ACC112 (cell line): ENCODE results near the gene NPAS2.

Experiments used
- H2AFZ ChIP-seq: fragments of 200-600 bp; sonication (generic); one replicate; pipeline ENCODE4 v1.6.0; 2017; ENCODE audit warnings: antibody characterized with exemption, low read length; ENCODE audit not compliant: unreplicated experiment
- H3K27ac ChIP-seq: fragments of 200-600 bp; sonication (generic); 2 replicates; pipeline ENCODE4 v1.5.1; 2014; ENCODE audit warnings: low read depth, mild to moderate bottlenecking, antibody characterized with exemption, low read length, moderate library complexity
- H3K27me3 ChIP-seq: fragments of 200-600 bp; sonication (generic); 2 replicates; pipeline ENCODE4 v1.6.1; 2014; ENCODE audit warnings: mild to moderate bottlenecking, antibody characterized with exemption, low read length, moderate library complexity, mixed read lengths; ENCODE audit not compliant: insufficient read depth
- H3K36me3 ChIP-seq: fragments of 200-600 bp; sonication (generic); 2 replicates; pipeline ENCODE4 v1.6.1; 2016; ENCODE audit warnings: mild to moderate bottlenecking, antibody characterized with exemption, low read length, moderate library complexity, mixed read lengths; ENCODE audit not compliant: insufficient read depth
- H3K4me1 ChIP-seq: fragments of 200-600 bp; sonication (generic); one replicate; pipeline ENCODE4 v1.6.1; 2016; ENCODE audit warnings: low read length, mixed read lengths; ENCODE audit not compliant: insufficient read depth, unreplicated experiment, control insufficient read depth
- H3K4me3 ChIP-seq: fragments of 200-600 bp; sonication (generic); 2 replicates; pipeline ENCODE4 v1.5.1; 2014; ENCODE audit warnings: mild to moderate bottlenecking, low read depth, low read length
- H3K79me2 ChIP-seq: fragments of 200-600 bp; sonication (generic); one replicate; pipeline ENCODE4 v1.6.0; 2016; ENCODE audit warnings: low read length; ENCODE audit not compliant: control insufficient read depth, unreplicated experiment, insufficient read depth

The NPAS2 gene

DNA sequence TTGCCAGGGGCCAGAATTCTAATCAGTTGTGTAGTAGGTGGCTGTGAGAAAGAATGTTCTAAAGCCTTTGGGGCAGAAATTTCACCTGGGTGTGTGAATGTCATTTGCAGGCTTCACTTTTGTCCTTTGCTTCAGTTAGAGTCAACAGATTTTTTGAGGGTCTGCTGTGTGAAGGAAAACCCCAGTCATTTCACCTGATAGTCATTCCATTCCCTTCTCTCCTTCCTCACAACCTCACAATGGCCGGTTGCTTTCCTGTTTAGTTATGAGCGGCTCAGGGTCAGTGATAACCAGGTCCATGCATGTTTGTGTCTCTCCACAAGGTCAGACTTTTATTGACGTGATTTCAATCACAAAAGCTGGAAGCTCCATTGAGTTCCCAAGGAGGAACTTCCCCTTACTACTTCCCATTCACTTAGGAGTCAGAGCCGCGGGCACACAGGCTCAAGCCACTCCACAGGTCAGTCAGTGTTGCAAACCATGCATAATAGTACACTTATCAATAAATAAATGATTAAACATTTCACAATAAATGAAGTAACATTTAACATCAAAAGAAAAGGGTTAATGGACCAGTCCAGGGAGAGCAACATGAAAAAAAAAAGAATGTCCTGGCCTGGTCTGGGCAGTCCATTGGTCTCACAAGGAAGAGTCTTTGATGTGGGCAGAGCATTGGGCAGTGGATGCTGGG, 74.3 kb downstream of the NPAS2 start:
- H3K36me3 ChIP-seq, result no peaks in the 10 kb centered on the region
- no peak overlapping the region for H3K27ac ChIP-seq
- no peak overlapping the region for H2AFZ ChIP-seq
- H3K27me3 ChIP-seq, result no peaks in the 10 kb centered on the region
- no peaks in the 10 kb centered on the region for H3K79me2 ChIP-seq
- no peak overlapping the region for H3K4me3 ChIP-seq
- peaks cover 36% of the 10 kb centered on the region for H3K4me1 ChIP-seq

DNA sequence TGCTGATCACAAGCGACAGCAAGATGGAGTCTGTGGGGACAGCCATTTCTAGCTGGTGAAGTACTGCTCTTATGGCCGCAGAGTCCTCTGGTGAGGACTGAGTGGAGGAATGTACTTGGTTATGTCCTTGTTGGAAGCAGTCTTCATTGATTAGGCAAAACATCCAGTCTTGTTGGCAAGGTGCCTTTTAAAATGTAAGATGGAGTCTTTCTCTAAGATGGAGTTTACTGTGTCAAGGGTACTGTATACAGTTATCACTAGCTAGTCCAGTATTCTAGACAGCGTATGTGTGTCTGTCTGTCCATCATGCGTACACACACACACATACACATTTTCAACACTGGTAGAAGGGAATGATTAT, 74.8 kb downstream of the NPAS2 start:
- Histone ChIP-seq H3K4me1 (peaks cover 41% of the 10 kb centered on the region), H3K36me3 (no peaks in the 10 kb centered on the region), H3K27ac (no peak overlapping the region), H3K4me3 (no peak overlapping the region), H3K27me3 (no peaks in the 10 kb centered on the region), H2AFZ (no peak overlapping the region), H3K79me2 (no peaks in the 10 kb centered on the region)

- H3K4me1 ChIP-seq, result peaks cover 47% of the 10 kb centered on the region
- no peaks in the 10 kb centered on the region for H3K27me3 ChIP-seq
- H3K27ac ChIP-seq, result no peak overlapping the region
- H3K79me2 ChIP-seq, result no peaks in the 10 kb centered on the region
- H3K4me3 ChIP-seq, result no peak overlapping the region
- H2AFZ ChIP-seq, result no peak overlapping the region
- no peaks in the 10 kb centered on the region for H3K36me3 ChIP-seq
Measured at GRCh38 chr2:100895402-100895801, 75.5 kb downstream of the NPAS2 start.

DNA sequence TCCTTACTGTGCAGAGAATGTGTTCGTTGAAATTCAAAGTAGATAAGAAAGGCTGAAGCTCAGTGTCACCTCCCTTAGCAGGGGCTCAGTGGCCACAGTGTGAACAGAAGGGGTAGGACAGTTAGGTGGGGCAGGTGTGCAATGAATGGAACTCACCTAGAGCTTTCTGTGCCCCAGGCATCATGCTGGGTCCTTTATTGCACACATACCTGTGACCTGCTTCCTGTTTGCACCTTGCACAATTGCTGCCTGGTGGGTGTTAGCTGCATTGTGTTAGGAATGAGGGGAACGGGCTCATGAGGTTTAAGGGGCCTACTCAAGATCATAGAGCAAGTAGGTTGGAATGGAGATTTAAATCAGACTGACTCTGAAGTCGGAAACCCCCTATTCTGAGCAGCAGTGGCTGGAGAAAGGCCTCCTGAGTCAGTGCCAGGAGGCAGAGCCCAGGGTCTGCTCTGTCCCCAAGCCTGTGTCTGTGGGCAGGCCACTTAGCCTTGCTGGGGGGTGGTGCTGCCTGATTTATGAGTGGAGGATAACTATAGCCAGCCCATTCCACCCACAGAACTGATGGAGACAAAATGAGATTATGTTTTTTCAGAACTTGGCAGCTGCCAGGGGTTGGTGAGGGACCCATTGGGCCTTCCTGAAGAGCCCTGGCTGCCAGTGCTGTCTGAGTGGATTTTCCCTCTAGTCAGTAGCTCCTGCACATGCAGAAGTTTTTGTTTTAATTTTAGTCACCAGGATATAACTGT, 76.2 kb downstream of the NPAS2 start:
- no peak overlapping the region for H2AFZ ChIP-seq
- H3K36me3 ChIP-seq, result no peaks in the 10 kb centered on the region
- H3K79me2 ChIP-seq, result no peaks in the 10 kb centered on the region
- H3K27ac ChIP-seq, result no peak overlapping the region
- no peaks in the 10 kb centered on the region for H3K27me3 ChIP-seq
- H3K4me3 ChIP-seq, result no peak overlapping the region
- peaks cover 54% of the 10 kb centered on the region for H3K4me1 ChIP-seq

GRCh38 chr2:100898035-100898665, 78.2 kb downstream of the NPAS2 start:
- Histone ChIP-seq H3K27me3 (no peaks in the 10 kb centered on the region), H3K27ac (no peak overlapping the region), H3K36me3 (no peaks in the 10 kb centered on the region), H3K4me1 (peaks cover 54% of the 10 kb centered on the region), H3K79me2 (no peaks in the 10 kb centered on the region), H2AFZ (no peak overlapping the region), H3K4me3 (no peak overlapping the region)

DNA sequence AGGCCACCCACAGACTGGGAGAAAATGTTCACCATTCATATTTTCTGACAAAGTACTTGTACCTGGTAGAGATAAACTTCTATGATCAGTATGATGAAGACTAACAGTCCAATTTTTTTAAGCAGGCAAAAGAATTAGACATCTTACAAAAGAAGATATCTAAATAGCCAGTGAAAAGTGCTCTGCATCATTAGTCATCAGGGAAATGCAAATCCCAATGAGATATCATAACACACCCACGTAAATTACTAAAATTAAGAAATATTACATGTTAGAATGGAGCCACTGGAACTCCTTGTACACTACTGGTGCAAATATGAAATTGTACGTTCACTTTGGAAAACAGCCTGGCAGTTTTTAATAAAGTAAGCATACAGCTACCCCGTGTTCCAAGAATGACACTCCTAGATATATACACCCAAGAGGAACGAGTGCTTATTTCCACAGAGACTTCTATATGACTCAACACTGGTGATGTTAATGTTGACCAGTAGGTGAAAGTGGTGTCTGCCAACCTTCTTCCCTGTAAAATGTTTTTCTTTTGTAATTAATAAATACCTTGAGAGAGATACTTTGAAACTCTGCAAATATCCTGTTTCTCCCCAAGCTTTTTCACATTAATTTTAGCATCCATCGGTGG, 80.3 kb downstream of the NPAS2 start:
- Histone ChIP-seq H3K36me3 (0 out of 2 replicates have a peak, but pooled peaks cover 5% of the 10 kb centered on the region), H2AFZ (no peak overlapping the region), H3K27me3 (no peaks in the 10 kb centered on the region), H3K4me3 (peak overlapping the region; percentile 12), H3K27ac (peak overlapping the region; percentile 38), H3K4me1 (peaks cover 59% of the 10 kb centered on the region), H3K79me2 (no peaks in the 10 kb centered on the region)

GRCh38 chr2:100902817-100903405, 83.0 kb downstream of the NPAS2 start:
- H3K27me3 ChIP-seq, result no peaks in the 10 kb centered on the region
- H3K79me2 ChIP-seq, result no peaks in the 10 kb centered on the region
- peaks cover 50% of the 10 kb centered on the region for H3K4me1 ChIP-seq
- no peak overlapping the region for H3K4me3 ChIP-seq
- 0 out of 2 replicates have a peak, but pooled peaks cover 5% of the 10 kb centered on the region for H3K36me3 ChIP-seq
- no peak overlapping the region for H2AFZ ChIP-seq
- H3K27ac ChIP-seq, result peak overlapping the region; percentile 61

DNA sequence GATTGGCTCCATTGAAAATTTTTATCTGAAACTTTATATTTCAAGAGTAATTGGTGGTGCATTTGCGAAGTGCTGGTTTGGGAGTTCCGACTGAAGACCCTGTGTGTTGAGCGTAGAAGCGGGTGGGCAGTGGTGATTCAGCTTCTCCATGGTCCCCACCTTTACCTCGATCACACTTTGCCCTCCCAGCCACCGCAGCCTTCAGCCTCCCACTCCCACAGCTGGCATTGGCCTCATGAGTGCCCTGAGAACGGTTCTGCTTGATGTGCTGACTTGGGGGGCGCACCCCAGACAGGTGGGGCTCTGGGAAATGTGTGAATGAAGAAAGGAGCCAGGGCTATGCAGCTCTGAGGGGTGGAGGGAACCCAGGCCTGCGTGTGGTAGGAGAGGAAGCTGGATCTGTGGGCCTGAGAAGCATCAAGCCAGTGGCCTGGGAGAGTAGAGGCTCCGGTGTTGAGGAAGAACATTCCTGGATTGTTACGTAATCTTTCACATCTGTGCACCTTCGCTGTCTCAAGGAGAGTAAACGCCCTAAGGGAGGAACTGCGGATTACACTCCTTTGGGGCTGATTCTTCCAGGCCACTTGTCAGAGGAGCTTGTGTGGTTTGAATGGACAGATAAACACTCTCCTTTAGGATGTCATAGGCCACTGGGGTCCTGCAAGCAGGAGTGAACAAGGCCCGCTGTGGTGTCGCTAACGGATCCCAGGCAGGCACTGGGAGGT, 83.8 kb downstream of the NPAS2 start:
- Histone ChIP-seq H3K27ac (peak overlapping the region; percentile 61), H3K4me3 (no peak overlapping the region), H3K79me2 (no peaks in the 10 kb centered on the region), H3K4me1 (peaks cover 50% of the 10 kb centered on the region), H3K36me3 (0 out of 2 replicates have a peak, but pooled peaks cover 5% of the 10 kb centered on the region), H2AFZ (no peak overlapping the region), H3K27me3 (no peaks in the 10 kb centered on the region)

- Histone ChIP-seq H3K27ac (no peak overlapping the region), H3K36me3 (0 out of 2 replicates have a peak, but pooled peaks cover 5% of the 10 kb centered on the region), H3K4me1 (peaks cover 41% of the 10 kb centered on the region), H3K27me3 (no peaks in the 10 kb centered on the region), H3K79me2 (no peaks in the 10 kb centered on the region), H2AFZ (no peak overlapping the region), H3K4me3 (no peak overlapping the region)
Measured at GRCh38 chr2:100905132-100905805, 85.3 kb downstream of the NPAS2 start.
